GM18868 (cell line): ENCODE measurements around the gene PTRH1.

ENCODE experiments used
- ATAC-seq: cut with Tn5 transposase; IDR thresholded peaks from one replicate; pipeline ENCODE4 v1.9.1; 2021; ENCODE audit warnings: mild to moderate bottlenecking, moderate library complexity; ENCODE audit not compliant: unreplicated experiment

Gene PTRH1

GRCh38 chr9:127667127-127667844 is 48.2 kb downstream of the PTRH1 start:
- ATAC-seq = no peak

- ATAC-seq = no peak
Measured at GRCh38 chr9:127664678-127665507, 50.6 kb downstream of the PTRH1 start.

GRCh38 chr9:127664324-127664677 is 51.2 kb downstream of the PTRH1 start:
- no peak for ATAC-seq
